Measurements from ENCODE around the gene IFI27L1. TPM values are rescaled to one million over a fixed set of nuclear protein-coding genes. Genes with fewer than 3 reads are reported as not detected.

The IFI27L1 gene
- total RNA-seq, 1 experiment from 2014 or later = 14.7 TPM

DNA sequence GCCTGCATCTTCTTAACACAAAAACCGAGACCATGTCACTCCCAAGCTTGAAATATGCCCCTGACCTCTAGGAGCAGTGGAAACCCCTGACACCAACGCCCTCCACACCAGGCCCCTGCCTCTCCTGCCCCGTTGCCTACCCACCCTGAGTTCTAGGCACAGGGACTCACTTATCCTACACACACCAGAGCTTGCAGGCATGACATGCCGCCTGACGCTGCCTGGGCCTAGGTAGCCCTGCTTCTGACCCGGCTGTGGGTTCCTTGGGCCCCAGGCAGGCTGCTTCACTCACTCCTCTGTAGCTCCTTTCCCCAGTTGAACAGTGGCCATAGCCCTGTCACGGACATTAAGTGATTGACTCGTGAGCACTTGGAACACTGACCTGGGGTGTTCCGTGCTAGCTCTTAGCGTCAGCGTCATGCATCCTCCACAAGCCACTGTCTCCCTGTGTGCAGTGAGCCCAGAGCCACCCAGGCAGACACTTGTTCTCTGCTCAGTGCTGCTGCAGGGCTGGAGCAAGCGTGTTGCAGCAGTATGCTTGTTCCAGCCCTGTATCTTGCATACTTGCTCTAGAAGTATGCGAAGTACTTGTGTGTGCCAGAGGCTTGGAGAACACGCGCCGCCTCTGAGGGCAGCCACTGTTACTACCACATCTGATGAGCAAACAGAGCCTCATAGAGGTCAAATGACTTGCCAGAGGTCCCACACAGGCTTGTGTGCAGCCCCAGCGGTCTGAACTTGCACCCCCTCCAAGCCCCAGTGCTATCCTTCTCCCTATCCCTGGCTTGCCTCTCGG, 39.4 kb upstream of the IFI27L1 start:
- BruUV-seq (replicated peaks) = no TSS peak
- intact Hi-C loops (cut with micrococcal nuclease; ENCODE audit: unreplicated experiment) = no loop called here
- Histone ChIP-seq H3K4me3 (ENCODE audit: low read depth, low read length, poor library complexity, severe bottlenecking) (no peak overlapping the region), H3K9me3 (ENCODE audit: low read depth, low read length, poor library complexity, severe bottlenecking) (no peaks in the 10 kb centered on the region), H3K4me1 (ENCODE audit: insufficient read depth, low read length, poor library complexity, severe bottlenecking) (no peaks in the 10 kb centered on the region), H3K36me3 (ENCODE audit: insufficient read depth, low read length, poor library complexity, severe bottlenecking) (peaks cover 4% of the 10 kb centered on the region), H3K27ac (ENCODE audit: low read depth, low read length, poor library complexity, severe bottlenecking) (no peak overlapping the region), H3K27me3 (replicated peaks; ENCODE audit: insufficient read depth, low read depth, low read length, poor library complexity) (no peaks in the 10 kb centered on the region)
- ChIA-PET CTCF (no interaction called here), POLR2A (ENCODE audit: low non-redundant PET) (interaction anchor here (0.6 kb wide), 1 partner anchor 895 kb away, joined by 3 read pairs; no protein-coding TSS in a partner anchor)
- TF ChIP-seq CTCF (conservative IDR thresholded peaks at IDR 0.05; ENCODE audit: low read depth, low read length) = no peak
- no peak for DNase-seq (ENCODE audit: low spot score)

- DNase-seq (ENCODE audit: low spot score) = no peak
- Histone ChIP-seq H3K4me1 (ENCODE audit: insufficient read depth, low read length, poor library complexity, severe bottlenecking) (no peaks in the 10 kb centered on the region), H3K9me3 (ENCODE audit: low read depth, low read length, poor library complexity, severe bottlenecking) (no peaks in the 10 kb centered on the region), H3K27ac (ENCODE audit: low read depth, low read length, poor library complexity, severe bottlenecking) (no peak overlapping the region), H3K4me3 (ENCODE audit: low read depth, low read length, poor library complexity, severe bottlenecking) (no peak overlapping the region), H3K27me3 (replicated peaks; ENCODE audit: insufficient read depth, low read depth, low read length, poor library complexity) (no peaks in the 10 kb centered on the region), H3K36me3 (ENCODE audit: insufficient read depth, low read length, poor library complexity, severe bottlenecking) (peaks cover 7% of the 10 kb centered on the region)
- ChIA-PET POLR2A (ENCODE audit: low non-redundant PET) (no interaction called here), CTCF (no interaction called here)
- intact Hi-C loops (cut with micrococcal nuclease; ENCODE audit: unreplicated experiment) = no loop called here
- no TSS peak for BruUV-seq (replicated peaks)
- TF ChIP-seq CTCF (conservative IDR thresholded peaks at IDR 0.05; ENCODE audit: low read depth, low read length) (no peak), EZH2 (IDR thresholded peaks at IDR 0.05; ENCODE audit: borderline replicate concordance, low read depth, low read length, poor library complexity, severe bottlenecking) (no peak)
Measured at GRCh38 chr14:94042433-94043091, 38.5 kb upstream of the IFI27L1 start.

DNA sequence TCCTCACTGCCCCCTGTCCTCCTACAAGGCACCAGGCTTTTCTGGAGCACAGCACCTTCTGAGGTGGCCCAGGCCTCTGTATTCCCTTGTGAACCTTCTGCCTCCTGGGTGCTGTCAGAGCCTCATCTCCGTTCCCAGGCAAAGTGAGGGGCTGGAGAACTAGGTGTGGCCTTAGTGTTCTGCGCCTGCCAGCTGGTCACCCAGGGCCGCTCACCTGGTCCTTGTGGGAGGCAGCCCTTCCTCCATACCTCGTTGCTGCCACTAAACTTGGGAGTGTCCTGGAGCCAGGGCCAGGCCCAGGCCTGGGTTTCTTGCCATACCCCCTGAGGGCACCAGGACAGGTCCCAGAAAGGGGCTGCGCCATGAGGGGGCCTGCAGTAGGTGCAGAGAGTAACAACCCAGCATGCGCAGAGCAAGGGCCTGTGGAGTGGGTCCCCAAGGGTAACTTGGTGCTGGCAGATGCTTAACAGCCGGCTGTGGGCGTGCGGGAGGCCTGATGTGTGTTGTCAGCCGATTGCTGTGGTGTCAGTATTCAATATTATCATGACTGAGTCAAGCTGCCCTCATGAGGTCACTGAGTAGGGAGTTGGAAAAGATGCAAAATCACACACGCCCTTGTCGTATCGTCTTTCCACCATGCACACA, 37.9 kb upstream of the IFI27L1 start:
- ChIA-PET CTCF (no interaction called here), POLR2A (ENCODE audit: low non-redundant PET) (no interaction called here)
- Histone ChIP-seq H3K27me3 (replicated peaks; ENCODE audit: insufficient read depth, low read depth, low read length, poor library complexity) (no peaks in the 10 kb centered on the region), H3K4me1 (ENCODE audit: insufficient read depth, low read length, poor library complexity, severe bottlenecking) (peaks cover 3% of the 10 kb centered on the region), H3K9me3 (ENCODE audit: low read depth, low read length, poor library complexity, severe bottlenecking) (no peaks in the 10 kb centered on the region), H3K4me3 (ENCODE audit: low read depth, low read length, poor library complexity, severe bottlenecking) (no peak overlapping the region), H3K27ac (ENCODE audit: low read depth, low read length, poor library complexity, severe bottlenecking) (no peak overlapping the region), H3K36me3 (ENCODE audit: insufficient read depth, low read length, poor library complexity, severe bottlenecking) (peaks cover 14% of the 10 kb centered on the region)
- no peak for DNase-seq (ENCODE audit: low spot score)
- intact Hi-C loops (cut with micrococcal nuclease; ENCODE audit: unreplicated experiment) = no loop called here
- no TSS peak for BruUV-seq (replicated peaks)
- TF ChIP-seq CTCF (conservative IDR thresholded peaks at IDR 0.05; ENCODE audit: low read depth, low read length) = no peak
- no peak for TF ChIP-seq EZH2 (IDR thresholded peaks at IDR 0.05; ENCODE audit: borderline replicate concordance, low read depth, low read length, poor library complexity, severe bottlenecking)

Data from A673 (cell line).